Ovary (tissue), 3 donors: ENCODE measurements around the gene MRPL21.

ENCODE experiments used
- EP300 ChIP-seq: sonication (generic); formaldehyde crosslinking; IDR thresholded peaks from one replicate; pipeline ENCODE4 v1.6.1; 2017; ENCODE audit warnings: antibody characterized with exemption
- TF ChIP-seq, protein P1 (sequence below), 3 donors: fragments of 450-650 bp in 2 of 3; fragments of 200-600 bp in 1 of 3; IDR thresholded peaks; one replicate each; pipeline versions ENCODE4 v1.5.1 to v1.8.0; 2016 to 2022; ENCODE audit warnings: antibody characterized with exemption in 3 of 3, mild to moderate bottlenecking in 1 of 3
- donor health status: DM: no; HTN: no; CAD: no.

DNA sequence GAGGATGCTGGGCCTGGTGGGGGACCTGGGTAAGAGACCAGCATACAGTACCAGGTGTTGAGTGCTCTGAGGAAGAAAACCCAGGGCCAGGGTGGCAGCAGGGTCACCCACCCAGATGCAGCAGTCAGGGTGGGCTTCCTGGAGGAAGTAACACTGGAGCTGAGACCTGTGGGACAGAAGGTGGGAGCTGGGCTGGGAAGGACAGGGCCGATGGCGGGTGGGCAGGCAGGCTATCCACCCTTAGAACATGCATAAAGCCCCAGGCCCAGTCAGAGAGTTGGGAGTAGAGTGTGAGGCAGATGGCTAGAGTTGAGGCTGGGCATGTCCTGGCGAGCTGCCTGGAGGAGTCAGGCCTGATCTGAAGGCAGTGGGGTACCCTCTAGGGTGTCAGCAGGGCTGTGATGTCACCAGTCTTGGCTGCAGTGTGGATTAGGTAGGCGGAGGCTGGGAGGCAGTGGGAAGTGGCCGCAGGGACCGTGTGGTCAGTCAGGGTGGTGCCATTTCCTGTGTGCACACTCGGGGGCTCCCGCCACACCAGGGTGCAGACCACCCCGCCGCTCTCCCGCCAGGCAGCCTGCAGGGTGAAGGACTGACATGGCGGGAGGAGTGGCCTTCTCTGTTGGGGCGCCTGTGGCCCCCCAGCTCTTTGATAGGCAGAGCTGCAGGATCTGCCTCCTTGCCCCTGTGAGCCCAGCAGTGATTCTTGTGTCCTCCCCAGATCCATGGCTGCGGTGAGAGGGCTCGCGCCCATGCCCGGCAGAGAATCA is 35.4 kb upstream of the MRPL21 start:
- TF ChIP-seq EP300: no peak
- TF ChIP-seq, protein P1, sequence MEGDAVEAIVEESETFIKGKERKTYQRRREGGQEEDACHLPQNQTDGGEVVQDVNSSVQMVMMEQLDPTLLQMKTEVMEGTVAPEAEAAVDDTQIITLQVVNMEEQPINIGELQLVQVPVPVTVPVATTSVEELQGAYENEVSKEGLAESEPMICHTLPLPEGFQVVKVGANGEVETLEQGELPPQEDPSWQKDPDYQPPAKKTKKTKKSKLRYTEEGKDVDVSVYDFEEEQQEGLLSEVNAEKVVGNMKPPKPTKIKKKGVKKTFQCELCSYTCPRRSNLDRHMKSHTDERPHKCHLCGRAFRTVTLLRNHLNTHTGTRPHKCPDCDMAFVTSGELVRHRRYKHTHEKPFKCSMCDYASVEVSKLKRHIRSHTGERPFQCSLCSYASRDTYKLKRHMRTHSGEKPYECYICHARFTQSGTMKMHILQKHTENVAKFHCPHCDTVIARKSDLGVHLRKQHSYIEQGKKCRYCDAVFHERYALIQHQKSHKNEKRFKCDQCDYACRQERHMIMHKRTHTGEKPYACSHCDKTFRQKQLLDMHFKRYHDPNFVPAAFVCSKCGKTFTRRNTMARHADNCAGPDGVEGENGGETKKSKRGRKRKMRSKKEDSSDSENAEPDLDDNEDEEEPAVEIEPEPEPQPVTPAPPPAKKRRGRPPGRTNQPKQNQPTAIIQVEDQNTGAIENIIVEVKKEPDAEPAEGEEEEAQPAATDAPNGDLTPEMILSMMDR (IDR thresholded peaks at IDR 0.05): no peak
